Esophagus squamous epithelium (tissue), 4 donors: Measurements from ENCODE around the gene RPP30.

ENCODE experiments used
- POLR2A ChIP-seq, 4 donors: fragments of 450-650 bp; IDR thresholded peaks; one replicate each; pipeline ENCODE4 v1.6.1; 2017; ENCODE audit warnings: antibody characterized with exemption in 4 of 4, mild to moderate bottlenecking in 4 of 4, moderate library complexity in 3 of 4
- TF ChIP-seq, protein P1 (sequence below), 6 experiments: fragments of 450-650 bp in 4 of 6; fragments of 200-600 bp in 2 of 6; sonication (generic) in 2 of 6; IDR thresholded peaks; one replicate each; pipeline ENCODE4 v1.5.1; 2016 to 2019; ENCODE audit warnings: antibody characterized with exemption in 6 of 6, mild to moderate bottlenecking in 4 of 6, moderate library complexity in 4 of 6

DNA sequence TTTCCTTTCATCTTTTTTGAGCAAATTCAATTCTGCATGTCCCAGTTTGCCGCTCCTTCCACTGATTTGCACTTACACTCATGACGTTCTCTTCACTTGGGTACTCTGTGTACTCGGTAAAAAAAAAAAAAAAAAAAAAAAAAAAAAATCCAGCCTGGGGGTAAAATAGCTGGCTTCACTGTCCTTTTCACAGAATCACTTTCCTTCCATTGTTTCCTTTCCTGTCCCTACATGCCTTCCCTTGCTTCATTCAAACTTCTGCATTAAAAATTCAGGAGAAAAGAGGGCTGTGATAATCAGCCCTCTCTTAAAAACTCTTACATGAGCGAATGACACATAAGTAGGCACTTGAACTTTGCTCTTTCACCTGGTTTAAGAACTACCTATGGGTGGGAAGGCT, 40.4 kb downstream of the RPP30 start:
- TF ChIP-seq, protein P1, sequence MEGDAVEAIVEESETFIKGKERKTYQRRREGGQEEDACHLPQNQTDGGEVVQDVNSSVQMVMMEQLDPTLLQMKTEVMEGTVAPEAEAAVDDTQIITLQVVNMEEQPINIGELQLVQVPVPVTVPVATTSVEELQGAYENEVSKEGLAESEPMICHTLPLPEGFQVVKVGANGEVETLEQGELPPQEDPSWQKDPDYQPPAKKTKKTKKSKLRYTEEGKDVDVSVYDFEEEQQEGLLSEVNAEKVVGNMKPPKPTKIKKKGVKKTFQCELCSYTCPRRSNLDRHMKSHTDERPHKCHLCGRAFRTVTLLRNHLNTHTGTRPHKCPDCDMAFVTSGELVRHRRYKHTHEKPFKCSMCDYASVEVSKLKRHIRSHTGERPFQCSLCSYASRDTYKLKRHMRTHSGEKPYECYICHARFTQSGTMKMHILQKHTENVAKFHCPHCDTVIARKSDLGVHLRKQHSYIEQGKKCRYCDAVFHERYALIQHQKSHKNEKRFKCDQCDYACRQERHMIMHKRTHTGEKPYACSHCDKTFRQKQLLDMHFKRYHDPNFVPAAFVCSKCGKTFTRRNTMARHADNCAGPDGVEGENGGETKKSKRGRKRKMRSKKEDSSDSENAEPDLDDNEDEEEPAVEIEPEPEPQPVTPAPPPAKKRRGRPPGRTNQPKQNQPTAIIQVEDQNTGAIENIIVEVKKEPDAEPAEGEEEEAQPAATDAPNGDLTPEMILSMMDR (IDR thresholded peaks at IDR 0.05) = no peak
- TF ChIP-seq POLR2A (IDR thresholded peaks at IDR 0.05) = no peak
